Neural progenitor cell (in vitro differentiated cells): ENCODE measurements around the gene TMCC1.

ENCODE experiments used
- EZH2phosphoT487 ChIP-seq: fragments of 200-600 bp; sonication (generic); IDR thresholded peaks from 2 replicates; pipeline ENCODE4 v1.6.1; 2017; ENCODE audit warnings: antibody characterized with exemption
- TF ChIP-seq, protein P1 (sequence below): fragments of 200-600 bp; sonication (generic); IDR thresholded peaks from 2 replicates; pipeline ENCODE4 v1.5.1; 2017; ENCODE audit warnings: antibody characterized with exemption, mild to moderate bottlenecking

DNA sequence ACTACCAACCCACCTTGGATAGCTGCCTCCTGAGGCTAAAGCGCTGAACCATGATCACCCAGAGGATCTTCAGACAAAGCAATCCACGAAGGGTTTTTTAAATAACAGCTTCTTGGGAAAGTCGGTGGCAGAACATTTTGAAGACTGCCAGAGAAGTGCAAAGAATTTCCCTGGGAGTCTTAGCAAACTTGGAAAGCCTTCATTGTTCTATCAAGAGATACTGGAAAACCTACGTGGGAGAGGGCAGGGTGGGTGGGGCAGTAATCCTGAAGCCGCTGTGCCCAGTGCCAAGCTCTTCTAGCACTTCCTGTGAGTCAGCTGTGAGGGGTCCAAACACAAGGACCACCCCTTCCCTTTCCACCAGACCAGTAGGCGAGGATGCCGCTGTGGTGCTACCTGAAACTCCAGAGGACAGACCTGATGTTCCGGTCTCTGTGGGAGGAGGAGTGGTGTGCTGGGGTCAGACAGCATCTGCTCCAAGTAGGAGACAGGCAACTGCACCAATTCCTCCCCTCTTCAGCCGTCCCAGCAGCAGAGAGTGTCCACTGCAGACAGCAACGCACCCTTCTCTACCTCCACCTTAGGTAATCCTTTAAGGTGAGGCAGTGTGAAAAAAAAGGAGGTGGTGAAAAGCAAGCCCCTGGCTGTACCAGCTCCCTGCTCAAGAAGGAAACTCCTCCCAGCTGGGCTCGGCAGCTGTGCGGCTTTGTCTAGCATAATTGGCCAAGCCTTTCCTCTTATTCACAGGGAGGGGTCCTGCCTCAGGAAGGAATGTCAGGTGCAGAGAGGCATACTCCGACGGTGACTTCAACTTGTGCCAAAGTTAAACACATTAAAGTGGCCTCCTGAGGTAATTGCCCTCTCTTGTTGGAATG is 99.0 kb downstream of the TMCC1 start:
- TF ChIP-seq, protein P1, sequence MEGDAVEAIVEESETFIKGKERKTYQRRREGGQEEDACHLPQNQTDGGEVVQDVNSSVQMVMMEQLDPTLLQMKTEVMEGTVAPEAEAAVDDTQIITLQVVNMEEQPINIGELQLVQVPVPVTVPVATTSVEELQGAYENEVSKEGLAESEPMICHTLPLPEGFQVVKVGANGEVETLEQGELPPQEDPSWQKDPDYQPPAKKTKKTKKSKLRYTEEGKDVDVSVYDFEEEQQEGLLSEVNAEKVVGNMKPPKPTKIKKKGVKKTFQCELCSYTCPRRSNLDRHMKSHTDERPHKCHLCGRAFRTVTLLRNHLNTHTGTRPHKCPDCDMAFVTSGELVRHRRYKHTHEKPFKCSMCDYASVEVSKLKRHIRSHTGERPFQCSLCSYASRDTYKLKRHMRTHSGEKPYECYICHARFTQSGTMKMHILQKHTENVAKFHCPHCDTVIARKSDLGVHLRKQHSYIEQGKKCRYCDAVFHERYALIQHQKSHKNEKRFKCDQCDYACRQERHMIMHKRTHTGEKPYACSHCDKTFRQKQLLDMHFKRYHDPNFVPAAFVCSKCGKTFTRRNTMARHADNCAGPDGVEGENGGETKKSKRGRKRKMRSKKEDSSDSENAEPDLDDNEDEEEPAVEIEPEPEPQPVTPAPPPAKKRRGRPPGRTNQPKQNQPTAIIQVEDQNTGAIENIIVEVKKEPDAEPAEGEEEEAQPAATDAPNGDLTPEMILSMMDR = no peak
- TF ChIP-seq EZH2phosphoT487 = no peak
